ENCODE data around the gene EMILIN3.
"Not testable (repeated sequence)": the region's sequence is repeated elsewhere in the genome, so short reads cannot be mapped to it uniquely, and the experiment has no call there.

Gene EMILIN3

DNA sequence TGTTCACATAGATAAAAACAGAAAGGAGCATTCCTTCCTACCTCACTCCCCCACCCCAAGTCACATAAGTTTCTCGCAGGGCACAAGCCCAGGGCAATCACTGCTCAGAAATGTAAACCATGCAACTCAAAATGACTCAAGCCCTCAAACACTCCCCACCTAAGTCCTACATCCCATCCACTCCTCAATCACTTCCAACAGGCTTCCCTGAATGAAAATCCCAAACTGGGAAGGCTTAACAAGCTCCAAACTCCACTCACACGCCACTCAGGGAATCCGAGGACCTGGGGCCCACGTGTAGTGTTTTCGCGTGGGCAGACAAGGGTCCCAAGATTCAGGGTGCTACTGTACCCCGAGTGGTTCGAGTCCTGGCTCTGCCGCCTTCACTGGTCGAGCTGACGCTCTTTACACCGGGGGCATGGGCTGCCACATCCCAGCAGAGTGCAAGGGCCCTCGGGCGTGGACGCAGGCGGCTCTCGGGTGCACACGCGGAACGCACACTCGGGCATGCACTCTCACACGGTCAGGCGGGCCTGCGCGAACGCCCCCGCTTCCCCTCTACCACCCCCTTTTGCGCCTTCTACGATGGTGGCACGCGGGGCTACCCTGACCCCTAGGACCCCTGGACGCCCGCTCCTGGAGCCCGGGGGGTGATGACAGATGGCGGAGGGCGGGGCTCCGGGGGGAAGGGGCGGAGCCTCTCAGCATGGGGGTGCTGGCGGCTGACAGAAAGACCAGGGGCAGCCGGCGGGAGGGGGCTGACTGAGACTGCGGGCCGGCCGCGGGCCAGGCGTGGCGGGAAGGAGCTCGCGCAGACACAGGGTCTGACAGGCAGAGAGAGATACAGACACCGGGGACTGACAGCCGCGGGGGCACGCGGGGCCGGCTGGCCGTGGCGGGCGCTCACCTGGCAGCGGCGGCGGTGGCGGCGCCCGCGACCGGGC, 49.7 kb downstream of the EMILIN3 start:
- DNase-seq (ENCODE audit: extremely low spot score): peak; percentile 83
- CTCF ChIA-PET: interaction anchor here (0.7 kb wide), 1 partner anchor 144 kb away, joined by 4 read pairs; no protein-coding TSS in a partner anchor
- POLR2A ChIA-PET: interaction anchor here (1.0 to 2.7 kb wide), 6 partner anchors 8 to 85 kb away, joined by 3 to 11 read pairs (median 4); no protein-coding TSS in a partner anchor
- TF ChIP-seq HDGF (IDR thresholded peaks at IDR 0.05; ENCODE audit: borderline replicate concordance) (no peak), FOXK2 (IDR thresholded peaks at IDR 0.05) (no peak), LEF1 (IDR thresholded peaks at IDR 0.05; ENCODE audit: borderline replicate concordance) (no peak), FOXM1 (IDR thresholded peaks at IDR 0.05; ENCODE audit: borderline replicate concordance) (no peak; the same call in 1 of the 2 replicates), ELF4 (IDR thresholded peaks at IDR 0.05) (no peak), L3MBTL2 (conservative IDR thresholded peaks at IDR 0.05) (peak; percentile 41), NFRKB (IDR thresholded peaks at IDR 0.05) (no peak), SP1 (IDR thresholded peaks at IDR 0.05) (no peak), TARDBP (IDR thresholded peaks at IDR 0.05) (0 out of 2 replicates have a peak, but pooled peaks have one; percentile 29)
- TF ChIP-seq, protein P1, sequence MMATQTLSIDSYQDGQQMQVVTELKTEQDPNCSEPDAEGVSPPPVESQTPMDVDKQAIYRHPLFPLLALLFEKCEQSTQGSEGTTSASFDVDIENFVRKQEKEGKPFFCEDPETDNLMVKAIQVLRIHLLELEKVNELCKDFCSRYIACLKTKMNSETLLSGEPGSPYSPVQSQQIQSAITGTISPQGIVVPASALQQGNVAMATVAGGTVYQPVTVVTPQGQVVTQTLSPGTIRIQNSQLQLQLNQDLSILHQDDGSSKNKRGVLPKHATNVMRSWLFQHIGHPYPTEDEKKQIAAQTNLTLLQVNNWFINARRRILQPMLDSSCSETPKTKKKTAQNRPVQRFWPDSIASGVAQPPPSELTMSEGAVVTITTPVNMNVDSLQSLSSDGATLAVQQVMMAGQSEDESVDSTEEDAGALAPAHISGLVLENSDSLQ (IDR thresholded peaks at IDR 0.05): peak; percentile 61

- ChIA-PET POLR2A (interaction anchor here (1.0 to 2.7 kb wide), 3 partner anchors 11 to 18 kb away, joined by 3 to 11 read pairs (median 3); no protein-coding TSS in a partner anchor), CTCF (no interaction called here)
- no peak for DNase-seq (ENCODE audit: extremely low spot score)
- no peak for TF ChIP-seq NFRKB (IDR thresholded peaks at IDR 0.05)
- TF ChIP-seq HDGF (IDR thresholded peaks at IDR 0.05; ENCODE audit: borderline replicate concordance): no peak
- no peak for TF ChIP-seq ARNT (IDR thresholded peaks at IDR 0.05)
- TF ChIP-seq FOXA1 (IDR thresholded peaks at IDR 0.05): no peak
- no peak for TF ChIP-seq ZNF384 (IDR thresholded peaks at IDR 0.05)
These were observed 50.6 kb downstream of the EMILIN3 start for GRCh38 chr20:41316051-41316450.

- no peak for TF ChIP-seq L3MBTL2 (conservative IDR thresholded peaks at IDR 0.05)
- TF ChIP-seq SUZ12 (IDR thresholded peaks at IDR 0.05): no peak
- no peak for TF ChIP-seq ARNT (IDR thresholded peaks at IDR 0.05)
- no peak for TF ChIP-seq LEF1 (IDR thresholded peaks at IDR 0.05; ENCODE audit: borderline replicate concordance)
- TF ChIP-seq BHLHE40 (IDR thresholded peaks at IDR 0.05; ENCODE audit: borderline replicate concordance): no peak
- no peak for TF ChIP-seq HDGF (IDR thresholded peaks at IDR 0.05; ENCODE audit: borderline replicate concordance)
- TF ChIP-seq FOXK2 (IDR thresholded peaks at IDR 0.05): no peak
- no peak for TF ChIP-seq ZNF384 (IDR thresholded peaks at IDR 0.05)
- TF ChIP-seq, protein P1 (IDR thresholded peaks at IDR 0.05): no peak
- no peak for TF ChIP-seq NFRKB (IDR thresholded peaks at IDR 0.05)
- no peak for TF ChIP-seq ELF4 (IDR thresholded peaks at IDR 0.05)
- no peak for TF ChIP-seq FOXM1 (IDR thresholded peaks at IDR 0.05; ENCODE audit: borderline replicate concordance)
- no peak for TF ChIP-seq SP1 (IDR thresholded peaks at IDR 0.05)
- no peak for TF ChIP-seq FOXA1 (IDR thresholded peaks at IDR 0.05)
- no peak for TF ChIP-seq CTBP1 (IDR thresholded peaks at IDR 0.05; ENCODE audit: borderline replicate concordance)
- no peak for TF ChIP-seq TARDBP (IDR thresholded peaks at IDR 0.05)
- ChIA-PET POLR2A (no interaction called here), CTCF (no interaction called here)
- DNase-seq (ENCODE audit: extremely low spot score): no peak
These were observed 52.2 kb downstream of the EMILIN3 start for GRCh38 chr20:41314386-41314785.

- POLR2A ChIA-PET: interaction anchor here (1.8 kb wide), 1 partner anchor 8 kb away, joined by 5 read pairs; no protein-coding TSS in a partner anchor
- CTCF ChIA-PET: interaction anchor here (0.6 kb wide), 1 partner anchor 1139 kb away, joined by 5 read pairs; no protein-coding TSS in a partner anchor
- DNase-seq (ENCODE audit: extremely low spot score): not testable (repeated sequence)
These were observed 54.6 kb downstream of the EMILIN3 start for GRCh38 chr20:41312009-41312408.

All from HEK293T (cell line).